UCSD-AML1 (cell line): ENCODE data around the gene AGR2.

ENCODE experiments used
- DNase-seq: peaks from one replicate; lab custom pipeline; 2025; ENCODE audit not compliant: unreplicated experiment; lab: John Stamatoyannopoulos, UW

The AGR2 gene

DNA sequence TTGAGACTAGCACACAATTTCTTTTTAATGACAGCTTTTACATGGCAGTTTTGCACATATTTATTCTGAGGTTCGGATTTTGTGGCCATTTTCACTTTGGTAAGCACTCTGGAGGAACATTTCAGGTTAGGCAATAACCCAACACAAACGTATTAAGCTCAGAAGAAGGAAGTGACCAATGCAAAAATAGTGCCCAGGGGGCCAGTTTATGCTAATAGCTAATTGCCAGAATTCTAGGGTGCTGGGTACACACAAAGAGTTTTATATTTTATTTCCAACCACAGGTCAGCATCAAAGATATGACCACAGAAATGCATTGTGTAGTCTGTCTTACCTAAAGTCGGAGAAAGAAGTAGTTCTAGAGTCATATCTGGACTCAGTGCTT is 8.4 kb upstream of the AGR2 start:
- no peak for DNase-seq

DNA sequence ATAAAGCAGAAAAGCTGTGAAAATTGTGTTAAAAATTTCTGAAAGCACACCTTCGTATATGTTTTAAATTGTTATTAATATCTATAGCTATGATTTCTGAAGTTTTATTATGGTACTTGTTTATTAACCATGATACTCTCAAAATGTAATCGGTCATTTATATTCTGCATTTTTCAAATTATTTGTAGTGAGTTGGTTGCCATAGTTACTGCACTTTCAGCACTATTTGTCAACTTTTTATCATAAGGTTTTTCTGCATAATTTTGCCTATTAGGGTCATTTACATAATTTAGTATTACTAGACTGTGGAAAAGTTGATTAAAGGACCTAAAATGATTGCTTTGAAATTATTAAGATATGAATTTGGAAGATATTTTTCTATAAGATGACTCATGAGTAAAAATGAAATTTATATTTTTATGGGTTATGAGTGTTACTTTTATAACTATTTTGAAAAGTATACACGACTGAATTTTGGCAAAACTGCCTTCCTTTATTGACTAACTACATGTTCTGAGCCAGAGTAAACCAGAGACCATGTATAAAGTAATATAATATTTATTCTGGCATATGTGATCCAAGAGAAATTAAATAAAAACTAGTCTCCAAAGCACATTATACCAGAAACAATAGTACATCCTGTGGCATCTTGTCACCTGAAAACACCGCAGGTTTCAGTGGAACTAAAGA is 7.9 kb upstream of the AGR2 start:
- DNase-seq: no peak

DNA sequence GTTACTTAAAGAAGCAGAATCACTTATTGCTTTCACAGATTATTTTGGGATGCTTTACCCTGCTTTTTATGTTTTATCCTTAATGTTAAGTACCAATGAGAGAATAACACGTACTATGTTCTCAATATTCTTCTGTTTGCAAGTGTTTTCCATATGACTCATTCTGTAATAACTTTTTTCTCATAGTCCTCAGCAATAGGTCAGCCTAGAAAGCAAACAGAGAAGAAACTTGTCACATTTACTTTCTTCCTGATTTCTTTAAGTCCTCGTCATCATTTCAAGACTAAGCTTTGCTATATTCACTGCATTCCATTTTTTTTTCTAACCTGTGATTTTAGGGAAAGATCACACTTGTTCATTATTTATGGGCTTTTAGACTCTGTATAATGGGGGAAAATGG is 6.8 kb upstream of the AGR2 start:
- DNase-seq: no peak

DNA sequence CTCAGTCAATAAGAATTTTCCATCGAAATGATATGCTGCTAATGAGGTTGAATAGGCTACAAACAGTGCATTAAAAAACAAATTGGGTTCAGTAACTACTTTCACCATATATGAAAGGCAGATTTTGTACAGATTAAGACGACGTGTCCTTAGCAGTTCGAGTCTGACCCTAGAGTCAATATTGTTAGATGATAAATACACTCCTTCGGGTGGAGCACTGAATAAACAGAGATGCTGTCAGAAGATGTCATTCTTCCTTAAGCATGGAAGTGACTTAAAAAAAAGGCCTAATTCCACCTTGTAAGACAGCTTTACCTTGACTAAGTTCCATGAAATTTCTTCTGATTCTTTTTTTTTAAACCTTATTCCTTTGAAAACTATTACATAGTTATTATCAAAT is 5.8 kb upstream of the AGR2 start:
- no peak for DNase-seq

DNA sequence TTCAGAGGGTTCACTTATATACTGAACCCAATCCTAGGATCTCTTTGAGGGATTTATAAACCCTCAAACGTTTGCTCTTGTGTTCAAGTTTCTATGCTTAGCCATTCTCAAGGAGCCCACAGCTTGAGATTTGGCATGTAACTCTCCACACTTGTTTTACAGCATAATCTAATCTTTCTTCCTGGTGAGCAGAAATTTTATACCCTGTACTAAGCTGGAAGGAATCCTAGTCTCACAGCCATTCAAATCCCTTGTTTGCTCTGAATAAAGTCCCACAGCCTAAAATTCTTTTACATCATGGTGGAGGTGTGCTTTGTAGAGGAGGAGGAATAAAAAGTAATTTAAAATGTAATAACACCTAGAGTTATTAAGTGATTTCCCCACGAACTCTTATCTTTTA is 5.3 kb upstream of the AGR2 start:
- no peak for DNase-seq

DNA sequence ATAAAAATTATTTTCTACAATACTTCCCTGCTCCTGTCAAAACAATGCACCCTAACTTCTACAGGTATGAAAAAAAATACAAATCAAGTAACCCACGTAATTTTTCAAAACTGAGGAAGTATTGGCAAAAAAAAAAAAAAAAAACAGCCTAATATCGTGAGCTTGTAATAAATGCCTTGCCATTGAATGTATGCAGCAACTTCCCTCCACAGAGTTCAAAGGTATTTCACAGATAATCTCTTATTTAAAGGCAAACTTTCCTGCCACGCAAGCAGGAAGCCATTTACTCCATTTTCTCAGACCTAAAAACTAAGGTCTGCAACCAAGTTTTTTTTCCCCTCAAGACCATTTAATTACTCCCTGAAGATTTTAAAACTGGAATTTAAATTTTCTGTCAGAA is 642 bp upstream of the AGR2 start:
- DNase-seq: no peak

DNA sequence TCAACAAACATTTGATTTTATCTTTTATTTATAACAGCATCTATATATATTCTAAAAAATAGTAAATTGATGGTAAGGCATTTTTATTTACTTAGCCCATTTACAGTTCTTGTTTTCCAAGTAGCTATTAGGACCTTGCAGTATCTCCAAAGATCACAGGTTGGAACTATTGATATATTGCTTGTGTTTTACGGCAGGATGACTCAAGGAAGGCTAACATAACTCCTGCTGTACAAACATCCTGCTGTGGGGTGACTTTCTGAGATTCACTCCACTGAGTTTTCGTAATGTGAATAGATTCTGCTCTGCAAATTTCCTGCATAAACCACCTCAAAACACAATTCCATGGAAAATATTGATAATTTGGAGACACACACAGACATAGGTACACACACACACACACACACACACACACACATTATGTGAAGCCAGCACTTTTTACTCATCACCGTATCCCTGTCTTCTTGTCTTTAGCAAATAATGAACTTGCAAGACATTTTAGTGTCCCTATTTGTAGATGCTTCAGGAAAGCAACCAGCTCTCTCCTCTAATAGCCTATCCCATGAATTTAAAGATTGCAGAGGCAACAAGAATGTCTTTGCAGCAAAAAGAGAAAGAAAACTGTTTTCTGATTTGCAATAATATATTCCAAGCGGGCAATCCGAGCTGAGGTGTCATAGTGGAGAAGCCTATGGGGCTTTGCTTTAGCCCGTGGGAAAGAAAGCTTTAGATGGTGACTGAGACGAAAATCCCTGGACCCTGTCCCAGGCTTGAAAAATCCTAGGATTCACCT is 722 bp downstream of the AGR2 start:
- DNase-seq: no peak

DNA sequence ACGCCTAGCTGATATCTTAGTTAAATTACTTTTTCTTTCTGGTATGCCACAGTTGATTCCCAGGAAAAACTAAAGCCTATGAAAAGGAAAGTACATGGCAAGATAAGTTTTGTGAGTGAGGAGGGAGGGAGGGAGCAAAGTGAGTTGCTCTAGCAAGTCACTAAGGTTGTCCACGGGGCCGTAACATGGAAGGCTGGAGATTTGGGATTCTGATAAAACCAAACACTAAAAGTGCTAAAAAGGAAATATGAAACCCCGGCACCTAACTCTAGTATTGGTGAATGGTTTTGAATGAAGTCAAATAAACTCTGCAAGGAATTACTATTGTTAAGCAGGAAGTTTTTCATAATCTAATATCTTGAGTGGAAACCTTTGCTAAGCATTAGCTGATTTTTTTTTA is 1.7 kb downstream of the AGR2 start:
- no peak for DNase-seq

DNA sequence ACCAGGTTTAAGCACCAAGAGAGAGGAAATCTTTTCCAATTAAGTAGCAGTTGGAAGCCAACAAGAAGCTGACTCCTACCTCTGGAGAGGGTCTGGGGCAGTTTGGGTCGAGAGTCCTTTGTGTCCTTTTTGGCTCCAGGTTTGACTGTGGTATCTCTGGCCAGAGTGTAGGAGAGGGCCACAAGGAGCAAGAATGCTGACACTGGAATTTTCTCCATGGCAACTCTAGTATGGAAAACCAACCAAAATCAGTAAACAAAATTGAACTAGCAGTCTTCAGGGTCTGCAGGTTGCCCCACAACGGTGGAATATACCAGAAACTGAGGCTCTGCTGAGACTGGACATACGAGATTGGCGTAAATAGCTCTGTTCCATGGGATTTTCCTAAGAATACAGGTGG is 3.2 kb downstream of the AGR2 start:
- no peak for DNase-seq

DNA sequence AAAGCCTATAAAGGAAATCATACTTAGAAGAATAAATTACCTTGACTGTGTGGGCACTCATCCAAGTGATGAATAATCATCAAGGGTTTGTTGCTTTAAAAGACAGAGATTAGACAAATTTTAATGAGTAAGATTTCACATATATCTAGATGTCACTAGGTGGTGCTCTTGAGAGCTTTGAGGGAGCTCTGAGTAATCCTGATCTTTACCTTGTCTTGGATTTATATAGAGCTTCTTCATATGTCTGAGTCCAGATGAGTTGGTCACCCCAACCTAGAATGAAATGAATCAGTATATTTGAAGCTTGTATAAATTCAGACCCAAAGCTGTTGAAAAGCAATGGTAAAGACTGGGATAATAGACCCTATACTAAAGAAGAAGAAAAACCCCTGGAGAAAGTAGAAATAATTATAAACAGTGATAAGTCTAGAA is 3.7 kb downstream of the AGR2 start:
- no peak for DNase-seq

DNA sequence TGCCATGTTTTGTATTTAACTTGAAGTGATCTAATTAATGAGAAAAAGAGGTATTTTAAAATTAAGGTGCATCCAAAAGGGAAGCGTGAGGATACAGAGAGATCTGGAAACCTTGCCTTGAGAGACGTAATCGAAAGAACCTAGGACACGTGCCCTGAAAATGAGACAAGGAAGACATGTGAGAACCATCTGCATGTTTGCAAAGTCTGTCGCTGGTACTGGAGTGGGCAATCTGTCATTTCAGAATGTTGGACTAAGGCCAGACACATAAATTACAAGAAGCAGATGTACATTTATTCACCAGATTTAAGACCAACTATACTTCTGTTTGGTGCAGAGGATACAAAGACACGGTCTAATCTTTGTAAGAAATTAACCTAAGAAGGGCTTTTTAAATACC is 9.2 kb downstream of the AGR2 start:
- DNase-seq: no peak

DNA sequence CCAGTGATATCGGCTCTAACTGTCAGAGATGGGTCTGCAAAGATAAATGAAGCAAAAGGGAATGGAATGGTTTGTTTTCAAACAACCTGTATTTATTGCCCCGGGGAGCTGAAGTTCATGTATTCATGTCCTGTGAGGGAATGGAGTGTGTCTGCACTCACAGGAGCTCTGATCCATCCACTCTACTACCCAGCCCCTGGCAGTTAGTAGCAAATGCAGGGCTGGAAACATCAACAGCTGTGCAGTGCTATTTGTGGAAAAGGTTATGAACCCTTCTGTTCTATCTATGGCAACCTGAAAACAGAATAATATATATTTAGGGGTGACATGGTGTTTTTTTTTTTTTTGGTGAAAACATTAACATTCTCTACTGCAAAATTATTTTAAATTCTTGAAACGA is 9.8 kb downstream of the AGR2 start:
- DNase-seq: no peak

DNA sequence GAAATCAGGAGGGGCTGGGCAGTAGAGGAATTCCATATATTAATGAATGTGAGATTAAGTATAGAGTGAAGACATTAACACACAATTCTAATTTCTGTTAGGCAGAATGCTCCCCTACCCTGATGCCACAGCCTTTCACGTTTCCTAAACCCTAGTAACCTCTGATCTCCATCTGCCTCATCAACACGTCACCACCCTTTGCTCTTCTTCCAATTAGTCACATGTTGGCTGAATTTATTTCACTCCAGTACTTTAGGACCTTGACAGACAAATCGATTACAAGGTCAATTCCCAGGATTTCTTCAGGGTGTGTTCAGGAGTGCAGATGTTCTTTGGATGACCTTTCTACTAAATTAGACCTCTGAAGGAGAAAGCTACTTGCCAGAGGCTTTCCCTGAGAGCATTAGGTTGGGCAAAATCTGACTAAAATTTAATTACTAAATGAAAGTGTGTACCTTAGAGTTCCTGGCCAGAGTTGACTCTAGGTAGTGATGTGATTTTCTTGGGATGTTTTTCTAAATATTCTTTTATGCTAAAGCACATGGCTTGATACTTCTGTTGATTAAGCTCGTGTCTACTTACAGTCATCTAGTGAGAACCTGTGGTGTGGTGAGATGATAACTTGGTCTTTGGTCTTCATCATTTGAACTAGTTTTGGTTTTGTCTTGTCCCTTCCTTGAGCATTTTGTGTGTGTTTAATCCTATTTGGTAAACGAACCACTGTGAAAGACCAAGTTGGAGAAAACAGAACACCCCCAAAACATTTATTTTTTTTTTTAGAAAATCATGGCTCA is 12.7 kb downstream of the AGR2 start:
- DNase-seq: no peak

DNA sequence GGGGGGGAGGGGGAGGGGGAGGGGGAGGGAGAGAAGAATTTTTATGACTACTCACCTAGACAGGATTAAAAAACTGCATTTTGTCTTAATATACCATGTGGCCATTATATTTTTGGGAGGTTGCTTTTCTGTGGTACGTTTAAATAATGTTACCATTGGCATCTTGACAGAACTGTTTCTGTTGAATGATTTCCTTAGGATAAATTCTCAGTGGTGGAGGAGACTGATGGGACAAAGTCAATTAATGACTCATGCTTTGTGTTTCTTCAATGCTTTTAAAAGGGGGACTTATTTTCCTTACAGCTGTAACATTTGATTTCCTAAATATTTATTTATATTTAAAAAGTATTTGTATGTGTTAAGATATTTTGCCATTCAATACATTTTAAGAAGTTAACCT is 13.7 kb downstream of the AGR2 start:
- no peak for DNase-seq

DNA sequence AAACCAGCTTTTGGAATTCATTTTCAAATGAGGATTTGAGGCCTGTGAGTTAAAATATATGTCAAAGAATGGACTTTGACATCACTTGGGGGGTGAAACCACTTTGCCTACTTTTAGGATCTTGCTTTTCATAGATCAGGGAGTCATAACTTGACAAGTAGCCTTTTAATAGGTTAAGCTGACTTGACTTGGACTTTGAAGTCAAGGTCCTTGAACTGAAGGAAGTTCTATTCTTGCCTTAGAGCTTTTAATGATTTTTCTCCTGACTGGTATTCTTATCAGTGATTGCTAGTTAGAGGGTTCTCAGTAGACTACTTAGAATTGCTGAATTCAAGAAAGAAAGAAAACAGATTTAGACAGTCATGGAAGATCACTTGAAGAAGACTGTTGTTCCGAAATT is 17.7 kb downstream of the AGR2 start:
- DNase-seq: no peak

DNA sequence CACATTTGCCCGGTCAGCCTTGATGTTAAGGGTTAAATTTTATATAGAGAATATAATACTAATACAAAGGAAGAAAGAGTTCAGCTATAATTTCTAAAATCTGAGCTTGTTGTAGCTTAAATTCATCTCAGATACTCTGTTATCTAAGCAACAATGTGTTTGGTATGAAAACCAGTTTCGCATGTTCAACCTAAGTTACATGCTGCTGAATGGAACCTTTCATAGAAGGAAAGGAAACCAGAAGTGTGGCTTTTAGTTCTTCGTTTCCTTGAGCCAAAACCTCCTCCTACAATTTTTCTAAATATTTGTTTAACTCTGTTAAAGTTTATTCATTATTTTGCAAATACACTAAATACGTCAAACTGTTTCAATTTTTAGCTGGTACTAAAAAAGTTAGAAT is 18.5 kb downstream of the AGR2 start:
- DNase-seq: no peak

DNA sequence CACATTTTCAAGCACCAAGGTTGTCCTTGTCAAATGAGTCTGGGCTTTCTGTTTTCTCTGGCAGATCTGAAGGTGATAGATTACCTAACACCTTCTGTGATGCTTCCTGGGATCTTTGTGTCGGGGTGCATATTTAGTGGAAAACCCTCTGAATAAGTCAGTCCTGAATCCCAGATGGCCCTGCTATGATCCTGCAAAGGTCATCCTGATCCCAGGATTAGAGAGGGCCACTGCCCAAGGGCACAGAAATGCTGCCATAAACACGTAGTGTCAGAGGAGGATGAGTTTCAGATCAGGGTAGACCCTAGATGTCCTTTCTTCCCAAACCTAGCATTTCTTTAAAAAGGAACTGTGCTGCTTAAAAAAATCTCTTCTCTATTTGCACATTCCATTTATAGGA is 19.0 kb downstream of the AGR2 start:
- no peak for DNase-seq

DNA sequence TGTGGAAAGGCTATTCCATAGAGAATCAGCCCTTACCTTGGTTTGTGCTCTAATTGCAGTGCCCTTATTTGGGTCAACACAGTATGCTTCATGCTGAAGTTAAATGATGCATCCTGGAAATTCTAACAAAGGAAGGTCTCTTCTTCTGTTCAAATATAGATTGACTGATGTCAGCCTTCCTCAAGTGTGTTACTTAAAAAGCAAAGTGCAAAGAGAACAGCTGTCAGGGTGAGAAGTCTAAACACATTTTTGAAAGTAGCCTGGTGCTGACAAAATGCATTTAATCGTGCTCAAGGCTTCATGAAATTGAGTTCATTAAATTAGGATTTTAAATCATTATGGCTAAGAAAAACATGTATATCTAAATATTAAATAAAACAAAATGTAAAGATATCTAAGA is 19.5 kb downstream of the AGR2 start:
- no peak for DNase-seq

DNA sequence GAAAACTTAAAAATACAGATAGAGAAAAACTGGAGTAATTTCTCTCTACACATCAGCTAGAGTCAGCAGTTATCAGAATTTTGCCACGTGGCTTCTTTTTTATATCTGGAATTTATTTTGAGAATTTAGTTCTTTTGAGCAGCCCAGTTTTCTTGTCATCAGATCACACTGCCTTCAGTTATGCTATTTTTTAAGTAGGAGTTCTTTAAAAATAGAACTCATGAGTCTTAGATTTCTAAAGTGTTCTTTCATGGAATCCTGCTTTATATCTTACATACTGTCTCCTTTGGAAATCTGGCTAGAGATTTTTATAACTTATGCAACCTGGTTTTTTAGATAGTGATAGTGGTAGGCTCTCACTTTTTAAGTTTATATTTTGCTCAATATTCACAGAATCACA is 24.2 kb downstream of the AGR2 start:
- no peak for DNase-seq

DNA sequence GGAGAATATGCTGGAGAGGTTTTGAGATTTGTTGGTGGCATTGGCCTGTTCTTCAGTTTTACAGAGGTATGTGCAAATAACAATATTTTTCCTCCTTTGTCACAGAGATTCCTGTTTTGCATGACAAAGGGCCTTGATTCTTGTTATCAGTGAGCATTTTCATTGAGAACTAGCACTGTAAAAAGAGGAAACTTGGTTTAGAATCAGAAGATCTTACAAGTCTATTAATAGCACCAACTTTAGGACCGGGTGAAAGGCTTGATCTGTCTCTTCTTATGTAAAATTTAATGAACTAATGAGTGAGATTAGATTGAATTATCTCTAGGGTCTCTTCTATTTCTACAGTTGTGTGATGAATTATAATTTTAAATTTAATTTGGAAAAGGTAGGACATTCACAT is 25.7 kb downstream of the AGR2 start:
- no peak for DNase-seq

DNA sequence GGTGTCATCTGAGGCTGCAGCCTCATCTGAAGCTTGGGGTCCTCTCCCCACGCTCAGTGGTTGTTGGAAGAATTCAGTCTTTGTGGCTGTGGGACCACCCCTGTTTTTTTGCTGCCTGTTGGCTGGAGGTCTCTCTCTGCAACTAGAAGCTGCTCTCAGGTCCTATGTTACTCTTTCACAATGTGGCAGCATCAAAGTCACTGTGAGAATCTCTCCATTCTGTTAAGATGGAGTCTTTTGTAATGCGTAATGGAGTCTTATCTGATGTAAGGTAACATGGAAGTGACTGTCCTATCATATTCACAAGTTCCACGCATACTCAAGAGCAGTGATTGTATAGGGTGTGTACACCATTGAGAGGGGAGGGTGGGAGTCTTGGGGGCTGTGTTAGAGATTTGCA is 26.3 kb downstream of the AGR2 start:
- DNase-seq: no peak

DNA sequence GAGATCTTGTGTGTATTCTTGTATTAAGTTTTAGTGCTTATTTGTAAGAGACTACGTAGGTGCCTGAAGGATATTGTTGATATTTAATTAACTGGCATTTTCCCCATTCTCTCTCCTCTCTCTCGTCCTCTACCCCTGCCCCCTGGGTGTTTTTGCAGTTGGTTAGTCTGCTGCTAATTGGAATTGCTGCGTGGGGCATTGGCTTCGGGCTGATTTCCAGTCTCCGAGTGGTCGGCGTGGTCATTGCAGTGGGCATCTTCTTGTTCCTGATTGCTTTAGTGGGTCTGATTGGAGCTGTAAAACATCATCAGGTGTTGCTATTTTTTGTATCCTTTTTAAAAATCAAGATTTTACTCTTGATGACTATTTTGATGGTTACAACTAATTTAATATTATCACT is 28.7 kb downstream of the AGR2 start:
- no peak for DNase-seq
